Heart left ventricle (tissue), 16 donors: ENCODE results near the gene STIM1. TPM values are rescaled to one million over a fixed set of nuclear protein-coding genes. Genes with fewer than 3 reads are reported as not detected.

ENCODE experiments used
- ATAC-seq, 4 donors: fragments of 200-7000 bp; cut with Tn5 transposase; one replicate each; pipeline ENCODE4 v1.9.1; 2020 to 2022; ENCODE audit warnings: moderate library complexity in 4 of 4, mild to moderate bottlenecking in 3 of 4, moderate number of reproducible peaks in 1 of 4
- DNase-seq, 5 donors: peaks; one replicate each; pipeline ENCODE4 v3.0.0-alpha.2; 2020
- H3K27ac ChIP-seq, 12 donors: fragments of 200-600 bp; sonication (generic) in 4 of 12; one replicate each; pipeline versions ENCODE4 v1.5.0 to v1.8.0; 2016 to 2022; ENCODE audit warnings: mild to moderate bottlenecking in 2 of 12
- H3K27me3 ChIP-seq, 9 donors: fragments of 200-600 bp; sonication (generic) in 2 of 9; one replicate each; pipeline versions ENCODE4 v1.5.1 to v1.8.0; 2016 to 2022; ENCODE audit warnings: mild to moderate bottlenecking in 3 of 9
- H3K36me3 ChIP-seq, 9 donors: fragments of 200-600 bp; sonication (generic) in 2 of 9; one replicate each; pipeline versions ENCODE4 v1.5.0 to v1.8.0; 2018 to 2022; ENCODE audit warnings: mild to moderate bottlenecking in 2 of 9
- H3K4me1 ChIP-seq, 12 donors: fragments of 200-600 bp; sonication (generic) in 4 of 12; one replicate each; pipeline versions ENCODE4 v1.5.0 to v1.8.0; 2016 to 2022; ENCODE audit warnings: mild to moderate bottlenecking in 3 of 12
- H3K4me3 ChIP-seq, 12 donors: fragments of 200-600 bp; sonication (generic) in 4 of 12; one replicate each; pipeline versions ENCODE4 v1.5.0 to v1.8.0; 2017 to 2022; ENCODE audit warnings: mild to moderate bottlenecking in 9 of 12, moderate library complexity in 4 of 12
- H3K9me3 ChIP-seq, 12 donors: fragments of 200-600 bp; sonication (generic) in 4 of 12; one replicate each; pipeline versions ENCODE4 v1.5.0 to v1.8.0; 2016 to 2022; ENCODE audit warnings: mild to moderate bottlenecking in 1 of 12
- CTCF ChIP-seq, 12 donors: fragments of 200-600 bp; sonication (generic) in 4 of 12; IDR thresholded peaks; one replicate each; pipeline versions ENCODE4 v1.5.0 to v1.8.0; 2018 to 2022; ENCODE audit warnings: antibody characterized with exemption in 12 of 12, mild to moderate bottlenecking in 5 of 12
- POLR2A ChIP-seq, 2 donors: fragments of 450-650 bp; IDR thresholded peaks; one replicate each; pipeline ENCODE4 v1.6.1; 2017; ENCODE audit warnings: antibody characterized with exemption in 2 of 2, mild to moderate bottlenecking in 2 of 2, moderate library complexity in 2 of 2
- WGBS, 4 donors: extraction: QIAGEN DNeasy Blood & Tissue Kit in 2 of 4; methylation state at CpG; one replicate each; pipeline versions ENCODE4 v1.1.5 to v1.1.7; 2013 to 2018; 5-methylcytosine and 5-hydroxymethylcytosine counted together
- intact Hi-C, 10 donors: fragments of 100-400 bp; cut with DNase I; formaldehyde crosslinking; loops; one replicate each; pipeline versions ENCODE4 v1.11.1 to v1.14.2; 2022
- polyA plus RNA-seq, 2 donors: library from polyadenylated mRNA; stranded (reverse); fragments of 200-250 nt; gene quantifications; one replicate each; pipeline ENCODE4 v1.2.3, GENCODE V29; 2013
- total RNA-seq, 9 donors: library from RNA; depleted of rRNA in 2 of 9; stranded (reverse); fragments of >200 nt in 2 of 9; fragmentation: NEBNext Ultra II Directional in 3 of 9; extraction: Animal tissue kit (Norgen Biotek cat#: 25700) in 3 of 9; gene quantifications; one replicate each; pipeline versions ENCODE4 v1.1.0 to v1.2.4, GENCODE V29; 2016 to 2023
- donor health status: ischemic (EF 13 %, LVEDD 7.1; RV severe dilation, severe dysfunction).
- donor health status: healthy with polysubstance abuse.
- donor health status: DM: no; HTN: yes; CAD: no.
- donor health status: DM: no; HTN: no; CAD: no.
- donor health status: ischemic (EF 25% LVEDD 6.9; RV normal size, moderate dysfunction).
- donor health status: ischemic (EF 25% LVEDD 5.7; RV mildly dilated, moderate dysfunction).
- donor health status: healthy.
- donor health status: DM: yes; HTN: yes; CAD: no.
- donor health status: ischemic (EF 35%, LVEDD 5.7; RV mildly dilated, moderate dysfunction).
- donor health status: nonischemic (EF 11% LVEDD 7.7; RV severe dilation, severe dysfunction).
- donor health status: DM: yes; HTN: yes; CAD: no.
- donor health status: PGD.
- donor health status: ischemic (EF 29% LVEDD 5.4; RV normal size, mild dysfunction).
- donor health status: nonischemic (EF 23%, LVEDD 6.1; RV moderate dilation, normal function).

STIM1 gene
- total and polyA plus RNA-seq, 11 donors = 13.2 to 42.9 (median 28.9) TPM

GRCh38 chr11:3855808-3856491 lies 486 bp downstream of the STIM1 start:
- WGBS, 4 donors = 5 to 11% (median 9%) methylated on average over 26 to 40 of the region's 40 CpGs
- no peaks in the 10 kb centered on the region for H3K9me3 ChIP-seq
- H3K36me3 ChIP-seq = no peaks in the 10 kb centered on the region
- peak overlapping the region; percentile 90 to 99 (median 97) for H3K27ac ChIP-seq
- peaks cover 5 to 69% (median 46%) of the 10 kb centered on the region in 12 donors for H3K4me1 ChIP-seq
- ATAC-seq (peak in 3 of 4 donors; percentile 1 to 13 (median 10)), DNase-seq (peak in 4 of 5 donors; percentile 45 to 77 (median 66))
- no peaks in the 10 kb centered on the region for H3K27me3 ChIP-seq
- no peak for TF ChIP-seq POLR2A (IDR thresholded peaks at IDR 0.05)
- no peak for TF ChIP-seq CTCF (IDR thresholded peaks at IDR 0.05)
- H3K4me3 ChIP-seq = peak overlapping the region; percentile 72 to 98 (median 90)
- intact Hi-C loops = loop anchor here in 9 of 10 donors (1.0 to 10.0 kb wide), 7 partner anchors 39 to 217 kb away; no protein-coding TSS in a partner anchor

- H3K27me3 ChIP-seq = no peaks in the 10 kb centered on the region
- H3K4me3 ChIP-seq = peak overlapping the region; percentile 72 to 98 (median 90)
- ATAC-seq (no peak), DNase-seq (no peak)
- no peaks in the 10 kb centered on the region for H3K9me3 ChIP-seq
- intact Hi-C loops = loop anchor here in 8 of 10 donors (5.0 to 10.0 kb wide), 4 partner anchors 85 to 130 kb away; no protein-coding TSS in a partner anchor
- 71 to 87% (median 83%) methylated on average over 5 of the region's 5 CpGs for WGBS, 4 donors
- H3K27ac ChIP-seq = peak overlapping the region in 2 of 12 donors; percentile 99
- peaks cover 5 to 80% (median 55%) of the 10 kb centered on the region in 12 donors for H3K4me1 ChIP-seq
- H3K36me3 ChIP-seq = no peaks in the 10 kb centered on the region
- TF ChIP-seq CTCF (IDR thresholded peaks at IDR 0.05) (no peak), POLR2A (IDR thresholded peaks at IDR 0.05) (no peak)
Observed at GRCh38 chr11:3856856-3857553, 1.5 kb downstream of the STIM1 start.

- Histone ChIP-seq H3K27me3 (no peaks in the 10 kb centered on the region), H3K9me3 (no peaks in the 10 kb centered on the region), H3K27ac (no peak overlapping the region), H3K4me3 (peak overlapping the region in 7 of 12 donors; percentile 19 to 98 (median 94)), H3K36me3 (no peaks in the 10 kb centered on the region), H3K4me1 (peaks cover 5 to 84% (median 55%) of the 10 kb centered on the region in 12 donors)
- intact Hi-C loops = loop anchor here in 8 of 10 donors (5.0 to 10.0 kb wide), 4 partner anchors 85 to 130 kb away; no protein-coding TSS in a partner anchor
- ATAC-seq = no peak
- TF ChIP-seq CTCF (IDR thresholded peaks at IDR 0.05) (no peak), POLR2A (IDR thresholded peaks at IDR 0.05) (no peak)
- DNase-seq = no peak
Observed at GRCh38 chr11:3857628-3858027, 2.2 kb downstream of the STIM1 start.

GRCh38 chr11:3859373-3859881 lies 4.0 kb downstream of the STIM1 start:
- Histone ChIP-seq H3K9me3 (no peaks in the 10 kb centered on the region), H3K27me3 (no peaks in the 10 kb centered on the region), H3K36me3 (no peaks in the 10 kb centered on the region), H3K4me1 (peaks cover 5 to 82% (median 60%) of the 10 kb centered on the region in 12 donors), H3K27ac (peak overlapping the region in 11 of 12 donors; percentile 21 to 74 (median 52)), H3K4me3 (peak overlapping the region in 4 of 12 donors; percentile 1 to 23 (median 5))
- peak; percentile 77 to 86 (median 81) for DNase-seq
- WGBS, 4 donors = 48 to 62% (median 55%) methylated on average over 3 to 4 of the region's 4 CpGs
- TF ChIP-seq POLR2A (IDR thresholded peaks at IDR 0.05) = no peak
- TF ChIP-seq CTCF (IDR thresholded peaks at IDR 0.05) = no peak
- intact Hi-C loops = loop anchor here in 8 of 10 donors (5.0 to 10.0 kb wide), 4 partner anchors 83 to 128 kb away; no protein-coding TSS in a partner anchor
- ATAC-seq = peak; percentile 64 to 71 (median 66)
